WTC11 (cell line): ENCODE measurements around the gene IL1B.

Experiments used
- CTCF ChIP-seq: fragments of 200-600 bp; IDR thresholded peaks from 2 replicates; pipeline ENCODE4 v1.8.0; 2022; ENCODE audit warnings: antibody characterized with exemption
- MAX ChIP-seq: sonication (generic); formaldehyde crosslinking; IDR thresholded peaks from 2 replicates; pipeline ENCODE4 v1.8.0; 2022; ENCODE audit warnings: mild to moderate bottlenecking, missing genetic modification reagents

- TF ChIP-seq MAX, result no peak
- no peak for TF ChIP-seq CTCF
Measured at GRCh38 chr2:112850588-112850987, 14.0 kb upstream of the IL1B start.
